GM13976 (cell line): ENCODE data around the gene ZYG11B.
"Not testable (repeated sequence)": the region's sequence is repeated elsewhere in the genome, so short reads cannot be mapped to it uniquely, and the experiment has no call there.

Source experiments
- DNase-seq: peaks from one replicate; pipeline ENCODE4 v3.0.0; 2012; ENCODE audit warnings: low spot score
- in situ Hi-C: fragments of 300-500 bp; cut with MboI; formaldehyde crosslinking; loops from one replicate; pipeline ENCODE4 v1.12.0; 2022; ENCODE audit warnings: low sequenced_read_pairs, mixed read lengths, inconsistent platforms; ENCODE audit not compliant: unreplicated experiment
- TF ChIP-seq, protein P1 (sequence below): IDR thresholded peaks from 2 replicates; pipeline ENCODE4 v1.5.1; 2012; ENCODE audit warnings: borderline replicate concordance, mild to moderate bottlenecking; ENCODE audit not compliant: insufficient read depth; ENCODE audit errors: extremely low read depth, missing control alignments, control extremely low read depth

Gene ZYG11B

DNA sequence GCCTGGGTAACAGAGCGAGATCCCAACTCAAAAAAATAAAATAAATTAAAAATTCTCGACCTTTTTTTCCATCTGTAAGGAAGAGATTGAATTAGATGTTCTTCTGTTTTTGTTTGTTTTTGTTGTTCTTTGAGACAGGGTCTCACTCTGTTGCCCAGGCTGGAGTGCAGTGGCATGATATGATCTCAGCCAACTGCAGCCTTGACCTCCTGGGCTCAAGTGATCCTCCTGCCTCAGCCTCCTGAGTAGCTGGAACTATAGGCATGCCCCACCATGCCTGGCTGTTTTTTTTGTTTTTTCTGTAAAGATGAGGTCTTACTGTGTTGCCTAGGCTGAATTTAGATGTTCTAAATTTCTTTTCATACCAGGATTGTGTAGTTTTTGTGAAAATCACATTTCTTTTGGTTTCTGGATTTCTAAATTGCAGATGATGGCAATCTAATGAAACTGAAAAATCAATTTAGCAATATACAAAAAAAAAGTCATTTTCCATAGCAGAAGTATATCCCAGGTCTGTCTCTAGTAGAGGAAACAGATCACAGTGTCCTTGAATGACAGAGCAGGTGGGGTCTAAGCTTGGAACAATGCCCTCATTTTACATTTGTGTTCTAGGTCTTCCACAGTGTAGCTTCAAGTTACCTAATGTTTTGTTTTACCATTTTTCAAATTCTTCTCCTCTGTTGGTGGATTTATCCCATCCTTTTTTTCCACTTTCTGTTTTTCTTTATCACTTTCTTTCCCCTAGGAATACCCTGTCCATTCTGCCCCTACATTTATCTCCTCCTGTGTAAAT, 136.6 kb downstream of the ZYG11B start:
- in situ Hi-C loops = no loop called here
- DNase-seq = no peak
- TF ChIP-seq, protein P1, sequence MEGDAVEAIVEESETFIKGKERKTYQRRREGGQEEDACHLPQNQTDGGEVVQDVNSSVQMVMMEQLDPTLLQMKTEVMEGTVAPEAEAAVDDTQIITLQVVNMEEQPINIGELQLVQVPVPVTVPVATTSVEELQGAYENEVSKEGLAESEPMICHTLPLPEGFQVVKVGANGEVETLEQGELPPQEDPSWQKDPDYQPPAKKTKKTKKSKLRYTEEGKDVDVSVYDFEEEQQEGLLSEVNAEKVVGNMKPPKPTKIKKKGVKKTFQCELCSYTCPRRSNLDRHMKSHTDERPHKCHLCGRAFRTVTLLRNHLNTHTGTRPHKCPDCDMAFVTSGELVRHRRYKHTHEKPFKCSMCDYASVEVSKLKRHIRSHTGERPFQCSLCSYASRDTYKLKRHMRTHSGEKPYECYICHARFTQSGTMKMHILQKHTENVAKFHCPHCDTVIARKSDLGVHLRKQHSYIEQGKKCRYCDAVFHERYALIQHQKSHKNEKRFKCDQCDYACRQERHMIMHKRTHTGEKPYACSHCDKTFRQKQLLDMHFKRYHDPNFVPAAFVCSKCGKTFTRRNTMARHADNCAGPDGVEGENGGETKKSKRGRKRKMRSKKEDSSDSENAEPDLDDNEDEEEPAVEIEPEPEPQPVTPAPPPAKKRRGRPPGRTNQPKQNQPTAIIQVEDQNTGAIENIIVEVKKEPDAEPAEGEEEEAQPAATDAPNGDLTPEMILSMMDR = no peak

DNA sequence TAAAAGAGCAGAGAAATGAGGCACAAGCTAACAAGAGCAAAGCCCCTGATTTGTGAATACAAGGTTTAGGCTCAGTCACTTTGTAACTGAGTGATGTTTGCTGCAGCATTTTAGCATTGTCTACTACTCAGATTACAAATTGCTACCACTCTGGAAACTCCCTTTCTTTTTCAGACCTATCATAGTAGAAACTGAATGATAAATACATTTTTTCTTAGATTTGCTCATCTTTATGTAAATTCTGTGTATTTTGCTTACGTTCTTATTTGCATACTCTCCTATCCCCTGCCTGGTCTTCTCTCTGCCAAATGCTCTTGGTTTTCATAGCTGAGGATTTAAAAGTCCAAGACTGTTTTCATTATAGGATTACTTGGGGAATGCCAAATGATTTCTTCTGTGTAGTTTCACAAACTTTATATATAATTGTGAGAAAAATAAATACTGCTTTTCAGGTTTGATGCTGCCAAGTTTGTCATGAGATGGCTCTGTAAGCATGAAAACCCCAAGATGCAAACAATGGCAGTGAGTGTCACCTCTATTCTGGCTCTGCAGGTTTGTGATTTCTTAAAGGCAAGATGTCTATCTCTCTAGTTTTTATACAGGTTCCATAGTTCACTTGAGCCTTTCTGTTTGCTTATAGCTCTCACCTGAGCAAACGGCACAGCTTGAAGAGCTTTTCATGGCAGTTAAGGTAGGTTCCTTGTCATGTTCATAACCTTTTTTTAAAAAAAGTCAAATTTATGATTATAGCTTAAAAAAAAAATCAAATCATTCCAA, 141.0 kb downstream of the ZYG11B start:
- DNase-seq = peak; percentile 80
- in situ Hi-C loops = no loop called here
- TF ChIP-seq, protein P1 = no peak

DNA sequence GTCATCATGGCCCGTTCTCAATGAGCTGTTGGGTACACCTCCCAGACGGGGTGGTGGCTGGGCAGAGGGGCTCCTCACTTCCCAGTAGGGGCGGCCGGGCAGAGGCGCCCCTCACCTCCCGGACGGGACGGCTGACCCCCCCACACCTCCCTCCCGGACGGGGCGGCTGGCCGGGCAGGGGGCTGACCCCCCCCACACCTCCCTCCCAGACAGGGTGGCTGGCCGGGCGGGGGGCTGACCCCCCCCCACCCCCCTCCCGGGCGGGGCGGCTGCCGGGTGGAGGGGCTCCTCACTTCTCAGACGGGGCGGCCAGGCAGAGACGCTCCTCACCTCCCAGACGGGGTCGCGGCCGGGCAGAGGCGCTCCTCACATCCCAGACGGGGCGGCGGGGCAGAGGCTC, 143.5 kb downstream of the ZYG11B start:
- in situ Hi-C loops, DNase-seq: not testable (repeated sequence)

DNA sequence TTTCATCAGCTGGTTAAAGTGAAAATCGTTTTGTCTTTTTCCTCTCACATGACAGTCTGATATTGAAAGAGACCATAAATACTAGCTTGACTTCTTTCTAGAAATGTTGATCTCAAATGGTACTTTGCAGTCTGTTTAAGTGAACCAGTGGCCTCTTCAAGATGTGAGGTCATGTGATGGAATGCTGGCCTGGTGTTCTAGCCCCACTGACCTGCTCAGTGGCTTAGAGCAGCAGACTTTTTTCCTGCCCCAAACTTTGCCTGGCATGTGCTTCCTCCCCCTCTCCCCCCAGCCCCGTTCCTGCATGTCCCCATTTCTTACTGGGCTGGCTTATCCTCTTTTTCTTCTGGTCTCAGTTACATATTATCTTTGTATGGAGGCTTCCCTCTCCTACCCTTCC, 150.6 kb downstream of the ZYG11B start:
- DNase-seq = no peak
- TF ChIP-seq, protein P1 = no peak
- in situ Hi-C loops = no loop called here
